Measurements from ENCODE around the gene NRCAM. TPM values are rescaled to one million over a fixed set of nuclear protein-coding genes. Genes with fewer than 3 reads are reported as not detected.

NRCAM gene
- total and polyA plus RNA-seq, 2 of the 8 experiments (the other 6 are each of a cell fraction or from before 2014, with no cell fraction given): 2.7 to 3.8 TPM

- Histone ChIP-seq H3K4ac (replicated peaks; ENCODE audit: insufficient read length, low read depth, low read length) (no peak overlapping the region), H3K27me3 (replicated peaks in 1 of 4; ENCODE audit: control insufficient read depth in 3 of 4, extremely low read depth in 1 of 4, insufficient read depth in 3 of 4, low read length in 3 of 4) (no peaks in the 10 kb centered on the region), H3K23ac (ENCODE audit: insufficient read length) (no peak overlapping the region), H2BK15ac (ENCODE audit: low read length) (no peak overlapping the region), H3K27ac (ENCODE audit: low read depth, low read length) (no peak overlapping the region), H3K18ac (ENCODE audit: extremely low read depth, low read length) (no peak overlapping the region), H3K9ac (replicated peaks in 1 of 4; ENCODE audit: extremely low read depth in 1 of 4, low read depth in 3 of 4, low read length in 3 of 4) (no peak overlapping the region), H2BK20ac (ENCODE audit: low read length) (no peak overlapping the region), H3K9me3 (ENCODE audit: insufficient read depth in 2 of 2, low read depth in 1 of 2, low read length in 1 of 2) (no peaks in the 10 kb centered on the region), H4K91ac (replicated peaks; ENCODE audit: insufficient read length, low read length) (no peak overlapping the region), H4K5ac (ENCODE audit: insufficient read length, low read depth, low read length) (no peak overlapping the region), H3K4me1 (replicated peaks in 1 of 4; ENCODE audit: control insufficient read depth in 3 of 4, insufficient read depth in 4 of 4, low read length in 3 of 4) (peaks cover 0 to 8% (median 0%) of the 10 kb centered on the region in 4 experiments; a peak in 1 of 7 replicates), H3K79me1 (ENCODE audit: low read depth, low read length) (no peaks in the 10 kb centered on the region), H2BK5ac (ENCODE audit: low read depth, low read length) (no peak overlapping the region), H3K14ac (ENCODE audit: insufficient read length) (no peak overlapping the region), H3K4me3 (ENCODE audit: extremely low read depth in 1 of 4, insufficient read depth in 2 of 4, low read depth in 3 of 4, low read length in 4 of 4) (no peak overlapping the region), H2BK12ac (ENCODE audit: low read depth, low read length) (no peak overlapping the region), H2BK120ac (replicated peaks; ENCODE audit: low read depth, low read length) (no peak overlapping the region), H4K8ac (ENCODE audit: extremely low read depth, insufficient read depth, low read length) (no peak overlapping the region), H3K56ac (replicated peaks; ENCODE audit: insufficient read length, low read depth, low read length) (no peak overlapping the region), H3K79me2 (ENCODE audit: control insufficient read depth in 1 of 2, insufficient read depth in 2 of 2, low read length in 2 of 2) (no peaks in the 10 kb centered on the region), H2AFZ (ENCODE audit: low read length) (no peak overlapping the region), H2AK5ac (ENCODE audit: low read depth, low read length) (no peak overlapping the region), H3K36me3 (ENCODE audit: control insufficient read depth in 2 of 4, insufficient read depth in 4 of 4, low read length in 3 of 4) (no peaks in the 10 kb centered on the region), H4K20me1 (replicated peaks in 1 of 2; ENCODE audit: control insufficient read depth in 1 of 2, insufficient read depth in 2 of 2, low read length in 2 of 2) (no peaks in the 10 kb centered on the region), H3K4me2 (ENCODE audit: insufficient read depth in 1 of 2, low read depth in 2 of 2, low read length in 2 of 2) (no peak overlapping the region), H3K23me2 (ENCODE audit: low read depth, low read length) (no peaks in the 10 kb centered on the region; the same call in 1 of the 2 replicates)
- no peak for DNase-seq (ENCODE audit: low read depth in 1 of 2, low spot score in 2 of 2)
- POLR2A ChIA-PET (ENCODE audit: partially characterized antibody): no interaction called here
- CTCF ChIA-PET (ENCODE audit: partially characterized antibody): no interaction called here
- FAIRE-seq: no peak
- TF ChIP-seq TAF7 (optimal IDR thresholded peaks at IDR 0.05; ENCODE audit: borderline replicate concordance, low read depth, low read length) (no peak), KDM1A (IDR thresholded peaks at IDR 0.05; ENCODE audit: borderline replicate concordance, low read length) (no peak), HDAC6 (IDR thresholded peaks at IDR 0.05; ENCODE audit: low read depth, low read length) (no peak), PHF8 (conservative IDR thresholded peaks at IDR 0.05; ENCODE audit: low read depth, low read length) (no peak), JUN (IDR thresholded peaks at IDR 0.05; ENCODE audit: low read depth, low read length) (no peak)
- WGBS, 2 experiments (ENCODE audit: extremely low coverage in 1 of 2, insufficient coverage in 1 of 2, insufficient read length in 1 of 2, insufficient replicate concordance in 2 of 2, low coverage in 1 of 2, low lambda C conversion rate in 2 of 2, missing lambda C conversion rate in 1 of 2): 44% methylated on average over 2 of the region's 2 CpGs; no CpG with 5 or more reads in 1 of the 2 experiments
These were observed 38.3 kb downstream of the NRCAM start for GRCh38 chr7:108417926-108418325.

Data from H1 (cell line).